8988T (cell line): ENCODE data around the gene ARHGAP35.
A peak's percentile ranks its signal among the peaks of the same experiment; 100 is the strongest.
"Not testable (repeated sequence)": the region's sequence is repeated elsewhere in the genome, so short reads cannot be mapped to it uniquely, and the experiment has no call there.

Experiments
- DNase-seq: peaks from one replicate; pipeline ENCODE4 v3.0.0; 2011

ARHGAP35 gene

GRCh38 chr19:46860846-46861690, at the start of gene ARHGAP35:
Gene ARHGAP35, plus strand, starts transcription at chr19:46860997. Its CDS starts 57,679 bp downstream, at chr19:46918676.
- DNase-seq, result peak; percentile 76

GRCh38 chr19:46812977-46813838, 47.6 kb upstream of the ARHGAP35 start:
- no peak for DNase-seq

- DNase-seq, result no peak
These were observed 46.9 kb upstream of the ARHGAP35 start for GRCh38 chr19:46813839-46814358.

- no peak for DNase-seq
These were observed 44.8 kb upstream of the ARHGAP35 start for GRCh38 chr19:46815833-46816627.

- no peak for DNase-seq
These were observed 42.0 kb upstream of the ARHGAP35 start for GRCh38 chr19:46818812-46819211.

GRCh38 chr19:46821512-46822409, 39.0 kb upstream of the ARHGAP35 start:
- no peak for DNase-seq

GRCh38 chr19:46822410-46822787, 38.4 kb upstream of the ARHGAP35 start:
- DNase-seq, result not testable (repeated sequence)

GRCh38 chr19:46823049-46823448, 37.7 kb upstream of the ARHGAP35 start:
- no peak for DNase-seq

- no peak for DNase-seq
These were observed 35.7 kb upstream of the ARHGAP35 start for GRCh38 chr19:46824890-46825730.

- DNase-seq, result no peak
These were observed 35.1 kb upstream of the ARHGAP35 start for GRCh38 chr19:46825731-46826055.

- no peak for DNase-seq
These were observed 32.3 kb upstream of the ARHGAP35 start for GRCh38 chr19:46828484-46828883.

- DNase-seq, result no peak
These were observed 29.9 kb upstream of the ARHGAP35 start for GRCh38 chr19:46830864-46831263.

- DNase-seq, result no peak
These were observed 26.7 kb upstream of the ARHGAP35 start for GRCh38 chr19:46834121-46834520.

GRCh38 chr19:46834984-46835383, 25.8 kb upstream of the ARHGAP35 start:
- no peak for DNase-seq

- no peak for DNase-seq
These were observed 22.6 kb upstream of the ARHGAP35 start for GRCh38 chr19:46838160-46838559.

GRCh38 chr19:46839752-46840497, 20.9 kb upstream of the ARHGAP35 start:
- no peak for DNase-seq

GRCh38 chr19:46840498-46840942, 20.3 kb upstream of the ARHGAP35 start:
- no peak for DNase-seq

GRCh38 chr19:46841458-46842083, 19.2 kb upstream of the ARHGAP35 start:
- DNase-seq, result no peak

- DNase-seq, result no peak
These were observed 18.0 kb upstream of the ARHGAP35 start for GRCh38 chr19:46842791-46843190.
